AG04450 (cell line): ENCODE results near the gene USH2A. TPM values are rescaled to one million over a fixed set of nuclear protein-coding genes. Genes with fewer than 3 reads are reported as not detected.

Experiments
- CTCF ChIA-PET: fragments of 300-600, 350-600 bp; formaldehyde crosslinking; extraction: SDS; loops from one replicate; lab custom pipeline; 2022; ENCODE audit warnings: antibody characterized with exemption, inconsistent platforms; lab: Charles Lee
- POLR2A ChIA-PET: fragments of 350-600 bp; formaldehyde crosslinking; extraction: SDS; loops from one replicate; lab custom pipeline; 2021; ENCODE audit warnings: antibody characterized with exemption, inconsistent platforms; lab: Yijun Ruan, JAX
- DNase-seq: peaks from one replicate; pipeline ENCODE4 v3.0.0-alpha.2; 2011; ENCODE audit warnings: low read depth, low spot score
- H3K27ac ChIP-seq: one replicate; pipeline ENCODE4 v1.5.1; 2012; ENCODE audit warnings: low read depth, low read length, control low read depth
- H3K27me3 ChIP-seq: one replicate; pipeline ENCODE4 v1.6.0; 2012; ENCODE audit warnings: low read length; ENCODE audit not compliant: control insufficient read depth, insufficient read depth
- H3K4me3 ChIP-seq: 2 replicates; pipeline ENCODE4 v1.5.1; 2011; ENCODE audit warnings: mild to moderate bottlenecking, low read depth, low read length, control low read depth
- H3K9me3 ChIP-seq: 2 replicates; pipeline ENCODE4 v1.5.1; 2012; ENCODE audit warnings: low read length; ENCODE audit not compliant: control insufficient read depth, insufficient read depth
- polyA plus RNA-seq: library from polyadenylated mRNA; depleted of rRNA; stranded (reverse); fragments of >200 nt; gene quantifications from 2 replicates; pipeline ENCODE4 v1.2.3, GENCODE V29; 2011
- TF ChIP-seq, protein P1 (sequence below): IDR thresholded peaks from 2 replicates; pipeline ENCODE4 v1.5.1; 2011; ENCODE audit warnings: low read depth, low read length, control low read depth, inconsistent platforms

The USH2A gene
- polyA plus RNA-seq, 1 experiment: 0.01 TPM

DNA sequence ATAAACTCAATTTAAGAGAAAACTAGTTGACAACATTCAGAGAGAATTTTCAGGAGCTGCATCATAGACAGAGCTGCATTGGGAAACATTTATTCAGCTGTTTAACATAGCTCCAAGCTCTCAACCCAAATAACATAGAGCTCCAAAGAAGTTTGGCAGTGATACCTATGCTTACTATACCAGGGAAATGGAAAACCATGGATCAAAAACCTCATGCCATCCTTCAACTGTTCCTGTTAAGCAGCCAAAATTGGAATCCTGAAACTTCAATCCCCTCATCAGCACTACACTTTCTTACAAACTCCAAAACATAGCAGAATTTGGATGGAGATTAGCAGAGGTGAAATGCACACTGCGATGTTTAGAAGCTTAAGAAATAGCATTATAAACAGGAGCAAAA is 164.4 kb downstream of the USH2A start:
- Histone ChIP-seq H3K4me3 (no peak overlapping the region), H3K27me3 (no peaks in the 10 kb centered on the region), H3K9me3 (no peaks in the 10 kb centered on the region), H3K27ac (no peak overlapping the region)
- ChIA-PET POLR2A (interaction anchor here (0.6 kb wide), 2 partner anchors 323 to 1856 kb away, joined by 3 read pairs; no protein-coding TSS in a partner anchor), CTCF (interaction anchor here (1.3 kb wide), 1 partner anchor 491 kb away, joined by 4 read pairs; no protein-coding TSS in a partner anchor)
- no peak for DNase-seq
- TF ChIP-seq, protein P1, sequence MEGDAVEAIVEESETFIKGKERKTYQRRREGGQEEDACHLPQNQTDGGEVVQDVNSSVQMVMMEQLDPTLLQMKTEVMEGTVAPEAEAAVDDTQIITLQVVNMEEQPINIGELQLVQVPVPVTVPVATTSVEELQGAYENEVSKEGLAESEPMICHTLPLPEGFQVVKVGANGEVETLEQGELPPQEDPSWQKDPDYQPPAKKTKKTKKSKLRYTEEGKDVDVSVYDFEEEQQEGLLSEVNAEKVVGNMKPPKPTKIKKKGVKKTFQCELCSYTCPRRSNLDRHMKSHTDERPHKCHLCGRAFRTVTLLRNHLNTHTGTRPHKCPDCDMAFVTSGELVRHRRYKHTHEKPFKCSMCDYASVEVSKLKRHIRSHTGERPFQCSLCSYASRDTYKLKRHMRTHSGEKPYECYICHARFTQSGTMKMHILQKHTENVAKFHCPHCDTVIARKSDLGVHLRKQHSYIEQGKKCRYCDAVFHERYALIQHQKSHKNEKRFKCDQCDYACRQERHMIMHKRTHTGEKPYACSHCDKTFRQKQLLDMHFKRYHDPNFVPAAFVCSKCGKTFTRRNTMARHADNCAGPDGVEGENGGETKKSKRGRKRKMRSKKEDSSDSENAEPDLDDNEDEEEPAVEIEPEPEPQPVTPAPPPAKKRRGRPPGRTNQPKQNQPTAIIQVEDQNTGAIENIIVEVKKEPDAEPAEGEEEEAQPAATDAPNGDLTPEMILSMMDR: no peak

GRCh38 chr1:216258386-216258785 is 164.9 kb downstream of the USH2A start:
- TF ChIP-seq, protein P1: no peak
- ChIA-PET CTCF (interaction anchor here (1.3 kb wide), 1 partner anchor 492 kb away, joined by 4 read pairs; no protein-coding TSS in a partner anchor), POLR2A (interaction anchor here (0.6 kb wide), 1 partner anchor 1856 kb away, joined by 3 read pairs; no protein-coding TSS in a partner anchor)

GRCh38 chr1:216250861-216251260 is 172.4 kb downstream of the USH2A start:
- DNase-seq: no peak
- Histone ChIP-seq H3K27me3 (no peaks in the 10 kb centered on the region), H3K4me3 (no peak overlapping the region), H3K27ac (no peak overlapping the region), H3K9me3 (no peaks in the 10 kb centered on the region)
- ChIA-PET POLR2A (no interaction called here), CTCF (no interaction called here)
- TF ChIP-seq, protein P1: no peak

More at GRCh38 chr1:216258386-216258785, 164.9 kb downstream of the USH2A start:
- Histone ChIP-seq H3K27ac (no peak overlapping the region), H3K27me3 (no peaks in the 10 kb centered on the region), H3K4me3 (no peak overlapping the region), H3K9me3 (no peaks in the 10 kb centered on the region)
- DNase-seq: no peak

DNA sequence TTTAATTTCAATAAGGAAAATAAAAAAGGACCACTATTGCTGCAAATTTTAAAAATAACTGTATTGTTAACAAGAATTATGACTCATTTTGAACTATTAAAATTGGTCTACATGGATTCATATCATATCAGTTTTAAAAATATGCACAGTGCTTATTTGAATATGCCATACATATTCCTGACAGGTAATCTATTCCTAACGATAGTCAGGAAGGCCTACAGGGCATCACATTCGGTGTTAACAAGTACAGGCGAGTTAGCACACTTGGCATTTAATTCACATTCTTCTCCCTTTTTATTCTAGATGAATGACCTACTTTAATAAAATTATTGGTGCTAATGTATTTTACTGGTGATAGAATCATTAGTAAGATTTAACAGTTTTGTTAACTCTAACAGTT is 174.6 kb downstream of the USH2A start:
- ChIA-PET CTCF (no interaction called here), POLR2A (no interaction called here)
- Histone ChIP-seq H3K27ac (no peak overlapping the region), H3K27me3 (no peaks in the 10 kb centered on the region), H3K4me3 (no peak overlapping the region), H3K9me3 (no peaks in the 10 kb centered on the region)
- TF ChIP-seq, protein P1: no peak
- DNase-seq: no peak

DNA sequence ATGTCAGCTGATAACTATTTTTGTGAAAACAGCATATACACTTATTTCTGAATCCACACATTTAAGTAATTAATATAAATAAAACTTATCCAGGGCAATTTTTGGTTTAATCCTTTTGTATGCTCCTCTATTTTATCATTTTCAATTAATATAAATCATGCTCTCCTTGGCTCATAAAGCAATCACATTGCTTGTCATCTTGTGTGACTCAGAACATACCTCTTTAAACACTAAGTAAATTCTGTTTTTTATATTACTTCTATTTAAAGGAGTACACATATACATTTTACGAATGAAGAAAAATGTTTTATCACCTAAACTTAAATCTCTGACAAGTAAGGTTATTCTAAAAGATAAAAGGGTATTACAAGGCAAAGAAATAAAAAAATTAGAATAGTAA is 175.3 kb downstream of the USH2A start:
- POLR2A ChIA-PET: no interaction called here
- Histone ChIP-seq H3K27me3 (no peaks in the 10 kb centered on the region), H3K27ac (no peak overlapping the region), H3K4me3 (no peak overlapping the region), H3K9me3 (no peaks in the 10 kb centered on the region)
- TF ChIP-seq, protein P1: no peak
- DNase-seq: no peak
- CTCF ChIA-PET: interaction anchor here (1.4 kb wide), 1 partner anchor 26 kb away, joined by 11 read pairs; no protein-coding TSS in a partner anchor
